HG02623 (cell line): ENCODE results near the gene ZSCAN20.

ENCODE experiments used
- ATAC-seq: cut with Tn5 transposase; IDR thresholded peaks from one replicate; pipeline ENCODE4 v1.9.1; 2021; ENCODE audit warnings: moderate library complexity; ENCODE audit not compliant: unreplicated experiment

The ZSCAN20 gene

DNA sequence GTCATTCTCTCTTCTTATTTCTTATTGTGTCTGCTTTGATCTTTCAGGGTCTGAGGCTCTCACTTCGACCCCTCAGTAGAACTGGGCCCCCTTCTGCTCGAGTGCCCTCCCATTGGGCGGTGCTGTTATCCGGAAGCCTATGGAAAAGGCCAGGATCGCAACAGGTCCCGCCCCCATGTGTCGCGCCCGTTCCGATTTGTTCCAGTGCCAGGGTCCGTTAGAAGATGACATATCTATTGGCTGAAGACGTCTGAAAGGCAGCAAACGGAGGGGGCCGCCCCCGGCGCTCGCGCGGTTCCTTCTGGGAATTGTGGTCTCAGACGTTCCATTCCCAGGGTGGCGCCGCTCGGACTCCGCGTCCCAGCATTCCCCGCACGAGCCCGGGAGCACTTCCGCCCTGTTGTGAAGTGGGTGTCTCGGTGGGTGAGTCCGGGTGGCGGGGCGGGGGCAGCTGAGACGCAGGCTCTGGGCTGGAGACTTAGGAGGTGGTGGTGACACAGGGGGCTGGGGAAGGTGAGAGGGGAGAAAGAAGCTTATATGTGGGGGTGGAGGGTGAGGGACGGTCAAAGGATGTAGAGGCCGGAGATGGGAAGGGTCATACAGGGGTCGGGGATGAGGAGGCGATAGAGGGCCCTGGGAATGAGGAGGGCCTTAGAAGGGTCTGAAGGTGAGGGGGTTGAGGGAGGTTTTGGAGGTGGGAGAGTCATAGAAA lies at the start of gene ZSCAN20:
TSS of gene ZSCAN20 (plus strand) at position 377 of the 712 bp plus-strand sequence. CDS start 6,644 bp downstream, outside the sequence.
- peak; percentile 90 for ATAC-seq

DNA sequence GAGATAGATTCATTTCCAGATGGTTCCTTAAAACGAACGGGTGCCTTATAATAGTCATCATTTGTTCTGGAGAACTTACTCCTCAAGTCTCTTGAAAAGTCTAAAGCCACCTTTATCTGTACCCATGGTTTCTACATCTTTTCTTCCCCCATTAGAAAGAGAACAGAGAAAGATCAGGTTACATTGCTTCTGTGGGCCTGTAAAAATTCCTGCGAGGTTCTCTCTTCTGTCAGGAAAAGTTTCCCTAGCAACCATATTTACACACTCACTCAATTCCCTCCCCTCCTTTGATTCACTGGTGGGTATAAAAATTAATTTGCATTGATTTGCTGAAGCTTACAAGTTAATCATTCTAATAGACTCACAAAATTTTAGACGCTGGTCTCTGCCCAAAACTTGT lies 48.2 kb upstream of the ZSCAN20 start:
- no peak for ATAC-seq

DNA sequence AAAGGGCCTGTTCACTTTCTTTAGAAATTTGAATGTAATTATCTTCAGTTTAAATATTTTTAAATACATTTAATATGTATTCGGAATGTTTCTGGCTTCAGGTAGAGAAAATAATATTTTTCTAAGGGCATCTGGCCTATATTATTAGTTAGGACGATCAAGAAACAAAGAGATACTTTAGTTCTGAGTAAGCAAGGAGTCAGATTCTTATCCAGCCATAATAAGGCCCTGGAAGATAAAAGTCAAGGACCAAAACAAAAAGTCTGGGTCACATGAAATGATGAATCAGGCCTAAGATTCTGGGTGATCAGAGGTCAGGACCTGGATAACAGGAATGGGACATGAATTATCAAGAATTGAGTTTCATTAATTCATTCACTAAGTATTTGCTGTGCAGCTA lies 47.8 kb upstream of the ZSCAN20 start:
- ATAC-seq = no peak

DNA sequence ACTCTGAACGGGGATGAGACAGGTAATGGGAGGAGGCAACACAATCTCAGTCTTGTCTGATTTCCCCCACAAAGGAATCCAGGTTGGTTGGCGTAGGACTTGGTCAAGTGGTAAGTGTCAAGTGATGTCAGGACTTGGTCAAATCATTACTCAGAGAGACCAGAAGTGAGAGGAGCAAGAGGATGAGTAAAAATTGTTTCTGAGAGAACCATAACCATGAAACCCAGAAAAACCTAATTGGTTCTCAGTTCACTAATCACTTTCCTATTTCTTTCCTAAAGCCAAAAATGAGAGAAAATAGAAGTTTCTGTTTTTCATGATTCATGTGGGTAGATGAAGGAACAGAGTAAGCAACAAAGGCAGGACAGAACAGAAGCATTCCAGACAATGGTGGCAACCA lies 46.5 kb upstream of the ZSCAN20 start:
- ATAC-seq = no peak

DNA sequence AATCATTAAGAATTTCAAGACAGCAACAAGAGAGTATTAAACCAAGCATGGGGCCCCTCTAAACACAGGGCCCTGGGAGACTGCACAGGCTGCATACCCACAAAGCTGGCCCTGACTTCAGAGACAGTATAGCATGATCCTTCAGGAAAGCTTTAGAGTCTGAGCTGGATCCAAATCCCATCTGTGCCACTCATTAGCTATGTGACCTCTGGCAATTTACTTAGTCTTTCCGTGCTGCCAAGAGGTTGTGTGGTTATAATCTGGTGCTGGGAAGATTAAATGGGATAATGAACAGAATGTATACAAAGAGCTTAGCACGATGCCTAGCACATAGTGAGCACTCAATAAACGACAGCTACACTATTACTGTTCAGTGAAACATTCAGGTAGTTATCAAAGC lies 45.5 kb upstream of the ZSCAN20 start:
- no peak for ATAC-seq

DNA sequence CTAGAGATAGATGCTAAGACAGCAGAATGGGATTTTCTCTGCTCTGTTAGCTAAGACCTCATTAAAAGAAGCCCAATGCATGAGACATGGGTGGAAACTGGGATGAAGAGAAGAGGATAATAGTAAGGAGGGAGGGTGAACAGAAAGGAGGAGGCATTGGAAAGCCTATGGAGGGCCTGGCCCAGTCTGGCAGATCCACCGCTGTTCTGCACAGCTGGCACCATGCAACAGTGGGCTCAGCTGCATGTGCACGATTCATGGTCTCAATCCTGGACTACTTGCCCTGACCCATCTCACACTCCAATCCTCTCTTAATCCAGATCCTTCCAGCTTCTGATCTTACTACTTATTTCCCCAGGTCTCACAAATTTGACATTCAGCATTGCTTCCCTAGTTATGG lies 43.8 kb upstream of the ZSCAN20 start:
- no peak for ATAC-seq

DNA sequence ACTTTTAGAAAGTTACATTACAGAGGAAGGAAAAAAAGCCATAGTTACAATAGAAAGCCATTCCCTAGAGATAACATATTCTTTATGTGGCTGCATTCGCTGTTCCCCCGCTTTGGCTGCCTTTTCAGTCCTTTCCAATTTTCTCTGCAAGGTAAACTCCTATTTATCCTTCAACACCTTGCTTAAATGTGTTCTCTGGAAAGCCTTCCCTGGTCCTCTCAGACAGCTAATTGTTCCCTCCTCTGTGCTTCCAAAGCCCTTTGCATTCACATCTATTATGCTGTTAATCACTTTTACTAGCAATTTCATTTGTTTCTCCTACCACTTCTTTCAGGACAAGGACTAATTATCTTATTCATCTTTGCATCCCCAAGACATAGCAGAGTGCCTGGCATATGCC lies 43.1 kb upstream of the ZSCAN20 start:
- no peak for ATAC-seq

DNA sequence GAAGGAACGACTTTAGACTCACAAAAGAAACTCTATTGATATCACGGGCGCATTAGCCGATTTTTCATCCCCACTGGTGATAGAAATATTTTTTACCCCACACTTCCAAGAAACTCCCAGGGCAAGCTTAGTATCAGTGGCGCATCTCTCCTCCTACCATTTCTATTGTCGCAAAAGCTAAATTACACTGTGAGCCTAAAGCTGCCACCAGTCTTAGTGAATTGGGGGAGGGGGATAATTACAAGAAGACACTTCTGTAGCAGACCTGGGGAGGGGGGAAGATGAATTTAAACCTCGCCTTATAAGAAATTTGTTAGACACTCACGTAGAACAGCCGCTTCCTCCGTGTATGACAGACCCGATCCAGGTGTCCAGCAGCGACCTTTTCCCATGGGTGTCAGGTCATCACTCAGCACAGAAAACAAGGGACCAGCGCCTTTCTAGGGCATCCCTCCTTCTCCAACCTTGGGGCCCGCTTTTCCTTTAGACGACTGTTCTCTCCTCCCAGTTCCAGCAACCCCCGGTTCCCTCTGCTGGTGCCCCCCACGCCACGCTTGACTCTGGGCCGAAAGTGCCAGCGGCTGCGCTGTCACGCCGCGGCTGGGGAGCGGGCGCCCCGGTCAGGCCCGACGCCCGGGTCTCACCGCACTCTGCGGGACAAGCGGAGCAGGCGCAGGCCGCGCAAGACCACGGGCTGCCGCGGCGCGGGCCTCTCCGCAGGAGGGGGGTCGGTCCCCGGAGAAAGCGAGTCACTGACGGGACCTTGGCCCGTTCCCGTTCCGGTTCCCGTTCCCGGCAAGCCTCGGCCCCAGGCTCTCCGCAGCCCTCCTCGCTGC lies 42.4 kb upstream of the ZSCAN20 start:
- ATAC-seq = no peak

DNA sequence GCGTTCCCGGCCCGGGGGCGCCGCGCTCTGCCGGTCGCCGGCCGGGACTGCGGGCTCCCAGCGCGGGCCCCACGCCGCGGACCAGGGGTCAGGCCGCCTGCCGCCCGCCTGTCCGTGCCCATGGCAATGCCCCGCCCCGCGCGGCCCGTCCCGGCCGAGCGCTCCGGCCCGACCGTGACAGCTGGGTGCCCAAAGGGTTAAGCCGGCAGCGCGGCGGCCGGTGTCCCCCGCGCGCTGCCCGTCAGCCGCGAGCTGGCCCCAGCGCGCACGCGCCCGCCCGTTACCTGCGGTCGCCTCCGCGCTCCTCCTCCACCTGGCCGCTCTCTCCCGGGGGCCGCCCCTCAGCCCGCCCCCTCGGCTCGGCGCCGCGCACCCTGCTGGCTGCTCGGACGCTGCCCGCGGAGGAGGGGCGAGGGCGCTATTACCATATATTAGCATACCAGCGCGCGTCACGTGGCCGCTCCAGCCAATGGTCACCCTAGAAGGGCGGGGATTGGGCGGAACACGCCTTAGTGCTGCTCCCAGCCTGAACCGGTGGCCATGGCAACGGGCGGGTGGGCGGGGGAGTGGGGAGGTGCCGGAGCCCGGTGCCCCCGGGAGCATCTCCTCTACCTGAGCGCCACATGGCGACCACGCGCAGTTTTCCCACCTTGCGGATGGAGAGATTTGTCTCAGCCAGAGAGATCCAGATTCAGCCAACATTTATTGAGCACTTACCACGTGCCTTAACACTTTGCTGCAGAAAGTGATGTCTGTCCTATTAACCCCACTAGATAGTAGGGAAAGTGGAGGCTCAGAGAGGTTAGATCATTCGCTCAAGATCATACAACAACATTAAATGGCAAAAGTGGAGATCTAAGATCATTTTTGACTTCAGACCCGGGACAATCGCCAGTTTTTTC lies 41.5 kb upstream of the ZSCAN20 start, which contains the start of gene PHC2:
TSS of gene PHC2 (minus strand) at position 404 of the 902 bp plus-strand sequence. CDS start 55,556 bp downstream, outside the sequence.
- ATAC-seq = peak; percentile 86

DNA sequence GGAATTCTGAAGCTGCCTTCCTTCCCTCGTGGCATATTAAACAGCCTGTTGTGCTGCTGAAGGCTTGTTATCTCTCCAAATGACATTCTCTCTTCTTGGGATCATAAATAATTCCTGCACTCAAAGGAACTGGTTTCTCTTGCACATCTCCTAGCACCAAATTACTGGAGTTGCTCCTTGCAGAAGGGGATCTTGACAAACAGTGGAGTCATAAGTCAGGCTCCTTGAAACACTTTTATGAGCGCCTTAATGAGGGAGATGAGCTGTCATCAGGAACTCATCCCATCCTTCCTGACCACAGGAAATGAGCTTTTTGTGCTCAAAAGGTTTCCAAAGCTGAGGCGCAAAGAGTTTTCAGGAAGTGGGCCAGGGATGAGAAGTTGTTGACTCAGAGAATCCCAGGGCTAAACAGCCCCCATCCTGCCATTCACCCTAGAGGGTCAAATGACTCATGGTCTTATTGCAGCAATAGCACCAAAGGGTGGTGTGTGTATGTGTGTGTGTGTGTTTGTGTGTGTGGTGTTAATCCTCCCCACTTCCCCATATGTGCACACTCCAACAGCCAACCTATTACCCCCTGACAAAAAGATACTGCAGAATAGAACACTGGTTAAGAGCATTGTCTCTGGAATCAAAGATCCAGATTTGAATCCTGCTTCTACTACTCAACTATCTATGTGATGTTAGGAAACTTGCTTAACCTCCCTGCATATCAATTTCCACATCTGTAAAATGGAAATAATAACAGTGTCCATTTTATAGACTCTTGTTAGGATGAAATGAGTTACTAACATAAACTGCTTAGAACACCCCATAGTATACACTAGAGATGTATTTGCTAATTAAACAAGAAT lies 38.7 kb upstream of the ZSCAN20 start:
- no peak for ATAC-seq

DNA sequence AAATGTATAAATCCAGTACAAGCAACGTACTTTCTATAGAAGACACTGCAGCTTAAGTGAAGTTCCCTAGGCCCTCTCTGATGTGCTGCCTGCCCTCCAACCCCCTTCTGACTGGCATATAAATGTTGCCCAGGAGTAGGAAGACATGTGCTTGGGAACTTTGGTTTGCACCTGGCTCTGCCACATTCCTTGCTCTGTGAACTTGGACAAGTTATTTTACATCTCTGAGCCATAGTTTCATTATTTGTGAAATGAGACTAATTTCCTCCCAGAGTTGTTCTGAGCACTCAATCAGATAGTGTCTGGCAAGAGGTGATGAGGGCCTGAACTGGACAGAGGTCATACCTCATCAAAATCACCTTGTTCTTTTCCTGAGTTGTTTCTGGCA lies 38.1 kb upstream of the ZSCAN20 start:
- ATAC-seq = no peak

DNA sequence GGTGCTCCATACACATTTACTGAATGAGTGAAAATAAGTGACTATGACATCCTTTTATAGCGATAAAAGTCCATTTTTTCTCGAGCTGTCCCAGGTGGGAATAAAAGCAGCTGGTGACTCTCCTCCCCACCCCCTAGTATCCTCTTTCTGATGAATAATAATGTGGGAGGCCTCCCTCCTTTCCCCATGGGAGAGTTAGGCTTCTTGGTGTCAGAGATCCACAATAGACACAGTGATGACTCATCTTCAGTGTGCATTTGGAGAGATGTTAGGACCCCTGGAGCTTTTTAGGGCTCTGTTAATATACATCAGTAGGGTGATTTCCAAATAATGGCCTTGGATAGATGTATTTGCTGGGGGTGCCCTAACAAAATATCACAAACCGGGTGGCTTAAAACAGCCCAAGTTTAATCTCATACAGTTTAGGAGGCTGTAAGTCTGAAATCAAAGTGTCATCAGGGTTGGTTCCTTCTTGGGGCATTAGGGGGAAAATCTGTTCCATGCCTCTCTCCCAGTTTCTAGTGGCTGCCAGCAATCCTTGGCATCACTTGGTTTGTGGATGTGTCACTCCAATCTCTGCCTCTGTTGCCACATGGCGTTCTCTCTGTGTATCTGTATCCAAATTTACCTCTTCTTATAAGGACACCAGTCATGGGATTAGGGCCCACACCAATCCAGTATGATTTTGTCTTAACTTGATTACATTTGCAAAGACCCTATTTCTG lies 37.2 kb upstream of the ZSCAN20 start:
- ATAC-seq = no peak

DNA sequence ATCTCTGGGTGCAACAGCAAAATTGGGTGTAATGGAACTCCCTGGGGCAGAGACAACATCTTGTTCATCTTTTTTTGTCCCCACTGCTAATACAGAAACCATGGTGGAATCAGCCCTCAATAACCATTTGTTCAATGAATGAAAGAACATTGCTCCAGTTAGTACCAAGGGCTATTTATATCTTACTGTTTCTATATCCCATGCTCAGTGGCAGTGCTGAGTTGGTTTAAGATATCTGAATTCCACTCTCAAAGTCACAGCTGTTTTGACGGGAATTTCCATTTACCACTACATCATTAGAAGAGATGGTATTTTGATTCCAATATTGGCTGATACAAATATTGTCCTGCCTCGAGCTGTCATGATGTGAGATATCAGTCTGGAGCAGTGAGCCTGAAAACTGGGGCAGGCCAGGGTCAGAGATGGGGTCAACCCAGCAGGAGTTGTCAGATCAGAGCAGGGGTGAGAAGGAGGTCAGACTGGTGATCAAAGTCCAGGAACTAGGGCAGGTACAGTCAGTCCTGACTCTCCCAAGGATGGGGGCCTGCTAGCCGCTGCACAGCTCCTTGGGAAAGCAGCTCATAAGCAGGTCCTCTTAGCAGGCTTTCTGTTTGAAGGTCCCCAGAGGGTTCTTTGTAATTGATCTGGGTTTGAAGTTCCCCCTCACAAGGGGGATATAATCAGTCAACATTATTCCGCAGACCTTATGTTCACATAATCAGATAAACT lies 35.7 kb upstream of the ZSCAN20 start:
- ATAC-seq = no peak

DNA sequence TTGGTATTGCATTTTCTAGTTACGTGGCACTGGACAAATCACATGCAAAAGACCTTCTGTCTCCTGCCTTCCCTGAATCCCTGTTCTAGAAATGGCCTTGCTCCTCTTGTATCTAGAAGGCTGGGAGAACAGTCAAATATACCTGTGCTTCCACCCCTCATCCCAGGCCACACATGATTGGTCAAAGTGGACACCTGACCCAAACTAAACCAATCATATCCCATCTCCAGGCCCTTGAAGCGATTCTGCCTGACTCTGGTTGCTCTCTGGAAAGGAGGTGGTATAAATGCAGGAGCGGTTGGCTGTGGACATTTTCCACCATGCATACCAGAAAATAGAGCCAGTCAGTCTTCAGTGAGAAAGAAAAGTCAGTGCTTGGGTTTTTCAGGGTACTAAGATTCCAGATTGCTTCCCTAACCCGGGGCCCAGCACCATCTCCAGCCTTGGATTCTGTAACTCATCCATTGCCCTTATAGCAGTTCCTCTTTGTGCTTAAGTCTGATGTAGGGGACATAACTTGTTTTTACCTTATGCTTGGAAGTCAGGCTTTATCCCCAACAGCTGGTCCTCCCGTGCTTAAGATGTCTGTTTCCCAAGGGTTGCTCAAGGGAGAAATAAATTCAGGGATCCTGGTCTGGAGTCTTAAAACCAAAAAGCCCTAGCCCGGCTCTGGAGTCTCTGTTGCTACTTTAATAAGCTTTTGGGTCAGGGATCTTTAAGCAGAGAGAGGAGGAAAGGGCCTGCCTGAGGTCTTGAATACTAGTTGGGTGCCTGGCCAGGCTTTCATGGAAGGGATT lies 33.9 kb upstream of the ZSCAN20 start:
- ATAC-seq = no peak

DNA sequence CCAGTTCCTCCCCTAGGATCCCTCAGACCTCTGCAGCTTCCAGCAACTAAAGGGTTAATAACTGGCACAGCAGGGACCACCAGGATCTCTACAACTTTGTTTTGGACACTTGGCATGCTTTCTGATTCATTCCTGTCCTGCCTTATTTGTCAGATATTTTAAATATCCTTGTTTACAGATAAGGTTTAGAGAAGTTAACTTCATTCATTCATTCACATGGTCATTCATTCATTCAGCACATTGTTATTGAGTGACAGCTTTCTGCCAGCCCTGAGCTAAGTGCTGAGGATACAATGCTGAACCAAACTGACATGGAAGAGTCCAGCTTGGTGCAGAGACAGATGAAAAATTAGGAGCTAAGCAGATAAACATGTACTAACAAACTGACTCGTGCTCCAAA lies 32.8 kb upstream of the ZSCAN20 start:
- ATAC-seq = no peak

DNA sequence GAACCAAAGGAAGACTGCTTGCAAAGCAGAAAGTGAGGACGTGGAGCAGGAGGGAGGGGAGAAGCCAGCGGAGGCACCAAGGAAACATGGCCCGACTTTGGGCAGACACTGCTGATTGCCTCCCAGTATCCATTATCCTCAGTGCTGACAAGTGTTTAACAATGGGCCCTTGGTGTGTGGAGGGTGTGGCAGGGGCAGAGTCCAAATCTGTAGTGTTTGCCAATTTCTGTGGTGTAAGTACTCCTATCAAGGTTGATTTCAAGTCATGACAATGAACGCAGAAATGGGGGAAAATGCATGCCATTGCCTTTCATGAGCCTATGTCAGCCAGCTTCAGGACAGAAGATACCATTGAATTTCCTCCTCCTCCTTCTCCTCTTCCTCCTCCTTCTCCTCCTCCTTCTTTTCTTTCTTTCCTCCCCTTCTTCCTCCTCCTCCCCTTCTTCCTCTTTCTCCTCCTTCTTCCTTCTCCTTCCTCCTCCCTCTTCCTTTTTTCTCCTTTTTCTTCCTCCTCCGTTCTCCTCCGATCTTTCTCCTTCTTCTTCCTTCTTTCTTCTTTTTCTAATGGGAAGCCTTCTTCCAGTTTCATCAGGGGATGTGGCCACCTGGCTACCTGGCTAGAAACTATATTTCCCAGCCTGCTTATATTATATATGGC lies 31.2 kb upstream of the ZSCAN20 start:
- ATAC-seq = no peak

DNA sequence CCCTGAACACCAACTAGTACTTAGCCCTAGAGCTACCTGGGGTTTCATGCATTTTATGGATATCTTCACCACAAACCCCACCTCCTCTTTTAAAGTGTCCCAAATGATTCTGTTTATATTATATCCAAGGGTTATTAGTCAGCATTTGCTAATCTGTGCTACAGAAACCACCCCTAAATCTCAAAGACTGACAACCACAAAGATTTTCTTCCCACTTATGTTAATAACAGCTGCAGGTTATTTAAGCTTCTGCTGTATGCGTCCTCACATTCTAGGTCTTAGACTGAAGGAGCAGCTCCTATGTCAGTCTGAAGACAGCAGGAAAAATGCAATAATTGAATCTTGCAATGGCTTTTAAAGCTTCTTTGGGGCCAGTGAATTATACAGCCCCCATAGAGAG lies 30.3 kb upstream of the ZSCAN20 start:
- no peak for ATAC-seq
